GM18519 (cell line): ENCODE data around the gene EMC9.

Experiments used
- ATAC-seq: cut with Tn5 transposase; IDR thresholded peaks from one replicate; pipeline ENCODE4 v1.9.1; 2021; ENCODE audit warnings: mild to moderate bottlenecking, moderate library complexity; ENCODE audit not compliant: unreplicated experiment, low FRiP score

Gene EMC9

DNA sequence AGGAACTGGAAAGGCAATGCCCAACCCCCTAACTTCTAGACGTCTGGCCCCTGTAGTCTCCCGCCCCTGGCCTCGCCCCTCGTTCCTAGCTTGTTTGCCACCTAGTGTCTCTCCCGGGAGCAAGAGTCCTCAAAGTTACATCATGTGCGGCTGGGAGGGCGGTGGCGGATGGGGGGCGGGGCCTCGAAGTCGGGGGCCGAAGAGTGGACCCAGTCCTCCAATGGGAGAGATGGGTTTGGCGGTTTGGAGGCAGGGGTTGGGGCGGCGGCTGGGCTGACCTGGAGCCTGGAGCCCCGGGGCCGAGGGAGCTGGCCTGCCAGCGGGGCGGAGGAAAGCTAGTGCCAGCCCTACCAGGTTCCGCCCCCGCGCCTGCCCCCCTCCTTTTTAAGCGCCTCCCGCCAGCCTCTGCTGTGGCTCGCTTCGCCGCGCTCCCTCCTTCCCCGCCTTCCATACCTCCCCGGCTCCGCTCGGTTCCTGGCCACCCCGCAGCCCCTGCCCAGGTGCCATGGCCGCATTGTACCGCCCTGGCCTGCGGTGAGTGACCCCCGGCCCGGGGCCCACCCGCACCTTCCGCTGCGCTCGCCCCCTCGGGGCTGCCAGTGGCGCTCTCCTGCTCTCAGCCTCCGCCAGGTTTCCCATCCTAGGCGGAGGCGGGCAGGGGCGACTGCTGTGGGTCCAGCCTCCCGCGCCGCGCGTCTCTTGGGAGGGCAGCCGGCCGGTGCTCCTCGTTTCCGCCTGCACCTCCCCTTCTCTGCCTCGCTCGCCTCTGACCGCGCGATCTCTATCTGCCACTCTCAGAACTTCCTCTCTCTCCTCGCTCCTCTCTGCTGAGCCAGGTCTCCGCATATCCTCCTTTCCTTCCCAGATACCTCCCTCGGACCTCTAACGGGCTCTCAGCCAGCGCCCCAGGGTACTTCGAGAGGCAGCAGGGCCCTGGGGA, 47.2 kb downstream of the EMC9 start, which contains the start of gene PCK2:
PCK2 (plus strand) TSS at position 411 of the 940 bp plus-strand sequence; CDS start at position 506, 95 bp downstream.
- ATAC-seq, result no peak

DNA sequence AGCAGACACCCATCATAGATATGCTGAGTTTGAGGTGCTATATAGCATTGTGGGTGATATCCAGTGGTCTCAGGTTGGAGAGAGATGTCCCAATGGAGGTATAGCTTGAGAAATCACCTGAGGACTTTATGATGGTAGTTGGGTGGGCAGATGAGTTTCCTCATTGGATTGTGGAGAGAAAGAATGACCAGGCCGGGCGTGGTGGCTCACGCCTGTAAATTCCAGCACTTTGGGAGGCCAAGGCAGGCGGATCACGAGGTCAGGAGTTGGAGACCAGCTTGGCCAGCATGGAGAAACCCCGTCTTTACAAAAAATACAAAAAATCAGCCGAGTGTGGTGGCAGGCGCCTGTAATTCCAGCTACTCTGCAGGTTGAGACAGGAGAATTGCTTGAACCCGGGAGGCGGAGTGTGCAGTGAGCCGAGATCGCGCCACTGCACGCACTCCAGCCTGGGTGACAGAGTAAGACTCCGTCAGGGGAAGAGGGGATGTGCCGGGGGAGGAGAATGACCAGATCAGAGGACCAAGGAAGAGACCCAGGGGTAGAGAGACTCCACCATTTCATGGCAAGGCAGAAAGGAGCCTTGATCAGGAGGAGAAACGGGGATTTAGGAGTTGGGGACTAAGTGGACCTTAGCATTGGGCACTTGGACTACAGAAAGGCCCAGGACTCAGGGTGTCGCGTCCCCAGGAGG, 48.0 kb downstream of the EMC9 start:
- no peak for ATAC-seq

- ATAC-seq, result no peak
Measured at GRCh38 chr14:24092505-24093206, 48.7 kb downstream of the EMC9 start.

GRCh38 chr14:24092110-24092504, 49.3 kb downstream of the EMC9 start:
- ATAC-seq, result no peak

DNA sequence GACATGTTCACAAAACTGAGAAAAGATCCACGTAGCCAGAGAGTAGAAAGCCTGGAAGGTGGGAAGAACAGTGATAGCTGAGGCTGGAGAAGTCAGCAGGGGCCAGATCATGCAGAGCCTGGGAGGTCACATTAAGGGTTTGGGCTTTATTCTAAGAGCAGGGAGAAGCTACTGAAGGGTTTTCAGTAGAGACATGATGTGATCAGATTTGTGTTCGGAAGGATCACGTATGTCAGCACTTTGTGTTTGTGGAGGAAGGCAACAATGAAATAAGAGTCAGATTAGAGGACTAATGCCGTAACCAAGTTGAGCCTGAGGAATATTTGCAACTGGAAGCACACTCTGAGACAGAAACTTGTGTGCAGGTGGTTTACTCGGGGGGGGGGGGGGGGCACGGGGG, 51.5 kb downstream of the EMC9 start:
- no peak for ATAC-seq
